ENCODE data around the gene FLNB. TPM values are rescaled to one million over a fixed set of nuclear protein-coding genes. Genes with fewer than 3 reads are reported as not detected.

The FLNB gene
- total and polyA plus RNA-seq, 10 of the 15 experiments (the other 5 are each of a cell fraction or from before 2014, with no cell fraction given): 13.6 to 51.8 (median 26.4) TPM

DNA sequence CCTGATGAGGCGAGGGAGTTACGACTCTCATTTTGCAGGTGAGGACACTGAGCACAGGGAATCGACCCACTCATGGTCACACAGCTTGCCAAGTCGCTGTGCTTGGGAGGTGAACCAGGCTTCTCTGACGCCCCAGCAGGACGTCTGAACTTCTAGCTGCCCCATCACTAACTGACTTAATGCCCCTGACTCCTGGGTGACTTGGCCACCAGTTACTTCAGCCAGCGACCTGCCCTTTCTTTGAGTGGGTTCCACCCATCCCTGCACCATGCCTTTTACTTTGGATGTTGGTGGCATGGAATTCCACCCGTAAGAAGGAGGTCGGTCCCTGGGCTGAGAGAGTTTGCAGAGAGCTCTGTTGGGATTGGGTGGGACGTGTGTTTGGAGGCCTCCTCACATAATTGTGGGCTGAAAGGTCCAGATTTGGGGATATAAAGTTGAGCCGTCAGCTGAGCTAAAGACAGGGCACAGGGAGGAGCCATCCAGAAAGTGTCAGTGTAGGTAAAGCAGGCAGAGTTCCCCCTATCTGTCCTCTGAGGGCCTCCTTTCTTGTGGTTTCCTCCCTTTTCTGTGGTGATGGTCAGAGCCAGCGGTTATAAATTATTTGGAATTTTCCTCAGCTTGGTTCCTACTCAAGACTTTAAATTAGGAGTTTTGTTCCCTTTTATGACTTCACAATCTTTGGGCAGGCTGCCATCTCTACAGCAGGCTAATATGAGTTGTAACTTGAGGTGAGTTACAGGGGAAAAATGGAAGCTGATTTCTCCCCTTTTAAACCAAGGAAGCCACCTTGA is 55.0 kb downstream of the FLNB start:
- Histone ChIP-seq H3K27ac (ENCODE audit: control insufficient read depth, insufficient read depth) (no peak overlapping the region), H2AFZ (ENCODE audit: control insufficient read depth, low read depth, low read length) (no peak overlapping the region), H3K27me3 (replicated peaks in 1 of 2; ENCODE audit: control insufficient read depth in 2 of 2, insufficient read depth in 2 of 2, low read length in 1 of 2) (no peaks in the 10 kb centered on the region), H3K9ac (ENCODE audit: control insufficient read depth, insufficient read depth, low read length) (no peak overlapping the region), H3K4me3 (no peak overlapping the region), H4K20me1 (ENCODE audit: control insufficient read depth, insufficient read depth) (no peaks in the 10 kb centered on the region), H3K36me3 (ENCODE audit: control insufficient read depth in 2 of 2, insufficient read depth in 2 of 2, low read length in 1 of 2) (no peaks in the 10 kb centered on the region), H3K4me1 (ENCODE audit: control insufficient read depth, insufficient read depth, low read length) (no peaks in the 10 kb centered on the region), H3K9me3 (replicated peaks; ENCODE audit: control insufficient read depth, insufficient read depth, low read length) (no peaks in the 10 kb centered on the region), H3K4me2 (ENCODE audit: control insufficient read depth, insufficient read depth) (no peak overlapping the region), H3K79me2 (ENCODE audit: control insufficient read depth, insufficient read depth, low read length) (no peaks in the 10 kb centered on the region)
- no TSS peak for BruUV-seq (replicated peaks)
- 49% methylated on average over 12 of the region's 12 CpGs for WGBS (ENCODE audit: insufficient coverage, insufficient replicate concordance, low lambda C conversion rate, missing lambda C conversion rate)
- in situ Hi-C loops (cut with MboI): no loop called here
- POLR2A ChIA-PET: interaction anchor here (1.2 to 1.6 kb wide), 3 partner anchors 14 to 34 kb away, joined by 3 to 6 read pairs (median 3); no protein-coding TSS in a partner anchor
- CTCF ChIA-PET: interaction anchor here (0.6 to 1.7 kb wide), 8 partner anchors 8 to 41 kb away, joined by 3 to 4 read pairs (median 4); no protein-coding TSS in a partner anchor
- FAIRE-seq: no peak
- no peak for DNase-seq (ENCODE audit: low read depth, low spot score)
- ATAC-seq: no peak
- SMC1A ChIA-PET (ENCODE audit: uncharacterized antibody, unreplicated experiment): interaction anchor here (0.7 to 2.9 kb wide), 14 partner anchors 8 to 274 kb away, joined by 3 to 11 read pairs (median 4); no protein-coding TSS in a partner anchor
- TF ChIP-seq TBL1XR1 (IDR thresholded peaks at IDR 0.05; ENCODE audit: low read depth, low read length): no peak
- no peak for TF ChIP-seq ZNF384 (IDR thresholded peaks at IDR 0.05; ENCODE audit: borderline replicate concordance, low read depth, low read length)
- TF ChIP-seq EGR1 (IDR thresholded peaks at IDR 0.05; ENCODE audit: borderline replicate concordance in 1 of 2, low read depth in 2 of 2, low read length in 2 of 2): no peak
- TF ChIP-seq PAX8 (IDR thresholded peaks at IDR 0.05): no peak
- no peak for TF ChIP-seq HDAC2 (IDR thresholded peaks at IDR 0.05)
- 0 out of 2 replicates have a peak, but pooled peaks have one; percentile 35 for TF ChIP-seq RUNX3 (IDR thresholded peaks at IDR 0.05; ENCODE audit: low read length)
- intact Hi-C loops (cut with micrococcal nuclease; ENCODE audit: unreplicated experiment): no loop called here
- RAD21 ChIA-PET (ENCODE audit: unreplicated experiment): no interaction called here

Measured in GM12878 (cell line).